ENCODE measurements around the gene UGGT1.
A peak's percentile ranks its signal among the peaks of the same experiment; 100 is the strongest.

The UGGT1 gene

GRCh38 chr2:128092656-128093055 lies 1.7 kb downstream of the UGGT1 start:
- Mint-ChIP-seq H3K4me1 (peaks cover 37% of the 10 kb centered on the region), H3K27ac (peak overlapping the region in 1 of 2 donors; percentile 7), H3K9me3 (no peaks in the 10 kb centered on the region), H3K4me3 (peak overlapping the region; percentile 57 to 85), H3K27me3 (no peaks in the 10 kb centered on the region)
- no peak for DNase-seq
- ATAC-seq: no peak

GRCh38 chr2:128093762-128094161 lies 2.8 kb downstream of the UGGT1 start:
- DNase-seq (no peak), ATAC-seq (no peak)
- peak overlapping the region in 1 of 2 donors; percentile 59 for H3K27ac Mint-ChIP-seq
- H3K4me3 Mint-ChIP-seq: no peak overlapping the region
- no peaks in the 10 kb centered on the region for H3K9me3 Mint-ChIP-seq
- no peaks in the 10 kb centered on the region for H3K27me3 Mint-ChIP-seq
- H3K4me1 Mint-ChIP-seq: peaks cover 37% of the 10 kb centered on the region

- no peak for DNase-seq
- H3K27ac Mint-ChIP-seq: peak overlapping the region in 1 of 2 donors; percentile 88
- peaks cover 28% of the 10 kb centered on the region for H3K4me1 Mint-ChIP-seq
- H3K4me3 Mint-ChIP-seq: no peak overlapping the region
- no peaks in the 10 kb centered on the region for H3K9me3 Mint-ChIP-seq
- ATAC-seq: no peak
- H3K27me3 Mint-ChIP-seq: no peaks in the 10 kb centered on the region
Measured at GRCh38 chr2:128095201-128095600, 4.2 kb downstream of the UGGT1 start.

GRCh38 chr2:128103407-128103806 lies 12.4 kb downstream of the UGGT1 start:
- Mint-ChIP-seq H3K9me3 (no peaks in the 10 kb centered on the region), H3K4me3 (no peak overlapping the region), H3K4me1 (no peaks in the 10 kb centered on the region), H3K27me3 (no peaks in the 10 kb centered on the region), H3K27ac (no peak overlapping the region)
- ATAC-seq (no peak), DNase-seq (no peak)

- H3K27me3 Mint-ChIP-seq: no peaks in the 10 kb centered on the region
- ATAC-seq: no peak
- DNase-seq: no peak
- H3K4me3 Mint-ChIP-seq: no peak overlapping the region
- no peak overlapping the region for H3K27ac Mint-ChIP-seq
- H3K9me3 Mint-ChIP-seq: no peaks in the 10 kb centered on the region
- H3K4me1 Mint-ChIP-seq: no peaks in the 10 kb centered on the region
Measured at GRCh38 chr2:128105072-128105471, 14.1 kb downstream of the UGGT1 start.

- Mint-ChIP-seq H3K27ac (no peak overlapping the region), H3K4me3 (no peak overlapping the region)
Measured at GRCh38 chr2:128108166-128108565, 17.2 kb downstream of the UGGT1 start.

GRCh38 chr2:128109243-128109642 lies 18.2 kb downstream of the UGGT1 start:
- Mint-ChIP-seq H3K4me1 (no peaks in the 10 kb centered on the region), H3K9me3 (no peaks in the 10 kb centered on the region), H3K27ac (no peak overlapping the region), H3K27me3 (no peaks in the 10 kb centered on the region), H3K4me3 (no peak overlapping the region)
- ATAC-seq (no peak), DNase-seq (no peak)

More at GRCh38 chr2:128108166-128108565, 17.2 kb downstream of the UGGT1 start:
- no peaks in the 10 kb centered on the region for H3K4me1 Mint-ChIP-seq
- H3K27me3 Mint-ChIP-seq: no peaks in the 10 kb centered on the region
- DNase-seq (no peak), ATAC-seq (no peak)
- no peaks in the 10 kb centered on the region for H3K9me3 Mint-ChIP-seq

GRCh38 chr2:128115921-128116623 lies 25.1 kb downstream of the UGGT1 start:
- H3K27me3 Mint-ChIP-seq: no peaks in the 10 kb centered on the region
- ATAC-seq: no peak
- no peak overlapping the region for H3K27ac Mint-ChIP-seq
- no peaks in the 10 kb centered on the region for H3K4me1 Mint-ChIP-seq
- DNase-seq: no peak
- H3K9me3 Mint-ChIP-seq: no peaks in the 10 kb centered on the region
- H3K4me3 Mint-ChIP-seq: no peak overlapping the region

- H3K27me3 Mint-ChIP-seq: no peaks in the 10 kb centered on the region
- no peak for DNase-seq
- no peak overlapping the region for H3K4me3 Mint-ChIP-seq
- no peaks in the 10 kb centered on the region for H3K9me3 Mint-ChIP-seq
- ATAC-seq: peak; percentile 43
- H3K27ac Mint-ChIP-seq: no peak overlapping the region
- no peaks in the 10 kb centered on the region for H3K4me1 Mint-ChIP-seq
Measured at GRCh38 chr2:128134573-128134972, 43.6 kb downstream of the UGGT1 start.

GRCh38 chr2:128137094-128137616 lies 46.2 kb downstream of the UGGT1 start:
- Mint-ChIP-seq H3K4me3 (no peak overlapping the region), H3K4me1 (no peaks in the 10 kb centered on the region), H3K27me3 (no peaks in the 10 kb centered on the region), H3K9me3 (no peaks in the 10 kb centered on the region), H3K27ac (peak overlapping the region in 1 of 2 donors; percentile 42)
- ATAC-seq (no peak), DNase-seq (no peak)

GRCh38 chr2:128139624-128140023 lies 48.6 kb downstream of the UGGT1 start:
- Mint-ChIP-seq H3K4me3 (no peak overlapping the region), H3K4me1 (no peaks in the 10 kb centered on the region), H3K27ac (no peak overlapping the region), H3K27me3 (no peaks in the 10 kb centered on the region), H3K9me3 (no peaks in the 10 kb centered on the region)
- no peak for ATAC-seq
- DNase-seq: no peak

GRCh38 chr2:128145651-128146050 lies 54.7 kb downstream of the UGGT1 start:
- no peak overlapping the region for H3K4me3 Mint-ChIP-seq
- H3K27ac Mint-ChIP-seq: no peak overlapping the region
- no peak for ATAC-seq
- DNase-seq: no peak
- no peaks in the 10 kb centered on the region for H3K9me3 Mint-ChIP-seq
- H3K4me1 Mint-ChIP-seq: no peaks in the 10 kb centered on the region
- H3K27me3 Mint-ChIP-seq: no peaks in the 10 kb centered on the region

GRCh38 chr2:128153786-128154185 lies 62.8 kb downstream of the UGGT1 start:
- no peak overlapping the region for H3K4me3 Mint-ChIP-seq
- H3K27ac Mint-ChIP-seq: no peak overlapping the region
- no peak for DNase-seq
- no peak for ATAC-seq
- no peaks in the 10 kb centered on the region for H3K9me3 Mint-ChIP-seq
- H3K27me3 Mint-ChIP-seq: no peaks in the 10 kb centered on the region
- no peaks in the 10 kb centered on the region for H3K4me1 Mint-ChIP-seq

- Mint-ChIP-seq H3K4me1 (no peaks in the 10 kb centered on the region), H3K9me3 (no peaks in the 10 kb centered on the region), H3K27ac (no peak overlapping the region), H3K27me3 (no peaks in the 10 kb centered on the region), H3K4me3 (no peak overlapping the region)
- DNase-seq: no peak
- no peak for ATAC-seq
Measured at GRCh38 chr2:128154225-128154624, 63.2 kb downstream of the UGGT1 start.

GRCh38 chr2:128155970-128156369 lies 65.0 kb downstream of the UGGT1 start:
- Mint-ChIP-seq H3K27ac (no peak overlapping the region), H3K4me3 (no peak overlapping the region), H3K4me1 (no peaks in the 10 kb centered on the region), H3K27me3 (no peaks in the 10 kb centered on the region), H3K9me3 (no peaks in the 10 kb centered on the region)
- ATAC-seq: no peak
- no peak for DNase-seq

- no peak for DNase-seq
- Mint-ChIP-seq H3K27ac (no peak overlapping the region), H3K9me3 (no peaks in the 10 kb centered on the region), H3K27me3 (no peaks in the 10 kb centered on the region), H3K4me1 (no peaks in the 10 kb centered on the region), H3K4me3 (no peak overlapping the region)
- ATAC-seq: no peak
Measured at GRCh38 chr2:128156812-128157211, 65.8 kb downstream of the UGGT1 start.

- Mint-ChIP-seq H3K9me3 (no peaks in the 10 kb centered on the region), H3K4me3 (no peak overlapping the region), H3K4me1 (no peaks in the 10 kb centered on the region), H3K27me3 (no peaks in the 10 kb centered on the region), H3K27ac (no peak overlapping the region)
- ATAC-seq (no peak), DNase-seq (no peak)
Measured at GRCh38 chr2:128157644-128158043, 66.6 kb downstream of the UGGT1 start.

Data from stimulated activated naive CD8-positive, alpha-beta T cell treated with anti-CD3 and anti-CD28 coated beads, Interleukin-15, amount 100 ng/mL, for 72 hours (primary cell).